BLaER1 treated with 17β-estradiol and CSF1 and Interleukin-3, amounts not matched to agents 10 nM and 100 nM (cell line): ENCODE results near the gene REPIN1.

ENCODE experiments used
- H3K27ac ChIP-seq, 11 experiments: shearing (Covaris generic); formaldehyde crosslinking; 2 replicates each; pipeline ENCODE4 v1.8.1; 2022
- H3K27me3 ChIP-seq, 11 experiments: shearing (Covaris generic); formaldehyde crosslinking; 2 replicates each; pipeline ENCODE4 v1.8.1; 2022
- H3K36me3 ChIP-seq, 11 experiments: shearing (Covaris generic); formaldehyde crosslinking; 2 replicates each; pipeline ENCODE4 v1.8.1; 2022
- H3K4me1 ChIP-seq, 10 experiments: shearing (Covaris generic); formaldehyde crosslinking; 2 replicates each; pipeline ENCODE4 v1.8.1; 2022
- H3K4me2 ChIP-seq, 11 experiments: shearing (Covaris generic); formaldehyde crosslinking; 2 replicates each; pipeline ENCODE4 v1.8.1; 2022
- H3K4me3 ChIP-seq, 10 experiments: shearing (Covaris generic); formaldehyde crosslinking; 2 replicates each; pipeline ENCODE4 v1.8.1; 2022
- H3K9ac ChIP-seq, 11 experiments: shearing (Covaris generic); formaldehyde crosslinking; 2 replicates each; pipeline ENCODE4 v1.8.1; 2022
- H3K9me3 ChIP-seq, 11 experiments: shearing (Covaris generic); formaldehyde crosslinking; replicated peaks in 1 of 11; 2 replicates each; pipeline ENCODE4 v1.8.1; 2022
- H4K20me1 ChIP-seq, 11 experiments: shearing (Covaris generic); formaldehyde crosslinking; 2 replicates each; pipeline ENCODE4 v1.8.1; 2022
- Cebpa-rat ChIP-seq, 11 experiments: shearing (Covaris generic); IDR thresholded peaks; 2 replicates each; pipeline ENCODE4 v1.8.1; 2022

The REPIN1 gene

GRCh38 chr7:150325110-150325611 is 43.5 kb upstream of the REPIN1 start:
- H3K9me3 ChIP-seq: peaks cover 14 to 27% (median 19%) of the 10 kb centered on the region in 11 experiments
- peak overlapping the region in 5 of 11 experiments; percentile 1 to 51 (median 34); a peak in 8 of 22 replicates for H3K4me2 ChIP-seq
- no peak overlapping the region for H3K4me3 ChIP-seq
- H3K27me3 ChIP-seq: peaks cover 33 to 47% (median 43%) of the 10 kb centered on the region in 11 experiments
- peaks cover 4 to 23% (median 12%) of the 10 kb centered on the region in 10 experiments; a peak in 13 of 20 replicates for H3K4me1 ChIP-seq
- peak in 6 of 11 experiments; percentile 58 to 81 (median 71); a peak in 7 of 22 replicates for TF ChIP-seq Cebpa-rat (IDR thresholded peaks at IDR 0.05)
- 0 out of 22 replicates have a peak, but pooled peaks cover 0 to 3% (median 0%) of the 10 kb centered on the region in 11 experiments for H4K20me1 ChIP-seq
- H3K27ac ChIP-seq: peak overlapping the region in 2 of 11 experiments; percentile 53 to 60; a peak in 7 of 22 replicates
- H3K9ac ChIP-seq: no peak overlapping the region
- H3K36me3 ChIP-seq: no peaks in the 10 kb centered on the region; a peak in 1 of 22 replicates

GRCh38 chr7:150325901-150326300 is 42.7 kb upstream of the REPIN1 start:
- Histone ChIP-seq H3K27ac (peak overlapping the region in 4 of 11 experiments; percentile 15 to 39 (median 21); a peak in 4 of 22 replicates), H3K4me1 (peaks cover 4 to 23% (median 12%) of the 10 kb centered on the region in 10 experiments; a peak in 13 of 20 replicates), H4K20me1 (0 out of 22 replicates have a peak, but pooled peaks cover 0 to 3% (median 0%) of the 10 kb centered on the region in 11 experiments), H3K9ac (no peak overlapping the region; a peak in 1 of 22 replicates), H3K9me3 (peaks cover 14 to 27% (median 19%) of the 10 kb centered on the region in 11 experiments), H3K4me2 (peak overlapping the region in 3 of 11 experiments; percentile 21 to 51 (median 43); a peak in 3 of 22 replicates), H3K4me3 (no peak overlapping the region), H3K27me3 (peaks cover 33 to 47% (median 43%) of the 10 kb centered on the region in 11 experiments), H3K36me3 (no peaks in the 10 kb centered on the region; a peak in 1 of 22 replicates)
- no peak for TF ChIP-seq Cebpa-rat (IDR thresholded peaks at IDR 0.05)

GRCh38 chr7:150326657-150327268 is 41.9 kb upstream of the REPIN1 start:
- no peak overlapping the region for H3K4me2 ChIP-seq
- peaks cover 31 to 41% (median 36%) of the 10 kb centered on the region in 11 experiments for H3K27me3 ChIP-seq
- no peaks in the 10 kb centered on the region; a peak in 1 of 22 replicates for H3K36me3 ChIP-seq
- H3K9ac ChIP-seq: no peak overlapping the region
- peaks cover 14 to 26% (median 19%) of the 10 kb centered on the region in 11 experiments for H3K9me3 ChIP-seq
- TF ChIP-seq Cebpa-rat (IDR thresholded peaks at IDR 0.05): no peak
- no peak overlapping the region for H3K4me3 ChIP-seq
- no peak overlapping the region for H3K27ac ChIP-seq
- 0 out of 22 replicates have a peak, but pooled peaks cover 0 to 3% (median 0%) of the 10 kb centered on the region in 11 experiments for H4K20me1 ChIP-seq
- H3K4me1 ChIP-seq: peaks cover 4 to 23% (median 12%) of the 10 kb centered on the region in 10 experiments; a peak in 13 of 20 replicates

GRCh38 chr7:150327308-150327707 is 41.3 kb upstream of the REPIN1 start:
- no peak for TF ChIP-seq Cebpa-rat (IDR thresholded peaks at IDR 0.05)
- Histone ChIP-seq H3K4me2 (no peak overlapping the region), H3K27me3 (peaks cover 26 to 36% (median 30%) of the 10 kb centered on the region in 11 experiments), H3K4me1 (peaks cover 4 to 23% (median 12%) of the 10 kb centered on the region in 10 experiments; a peak in 13 of 20 replicates), H3K9ac (no peak overlapping the region), H3K27ac (no peak overlapping the region), H4K20me1 (0 out of 22 replicates have a peak, but pooled peaks cover 0 to 3% (median 0%) of the 10 kb centered on the region in 11 experiments), H3K4me3 (no peak overlapping the region), H3K9me3 (peaks cover 10 to 20% (median 14%) of the 10 kb centered on the region in 11 experiments), H3K36me3 (no peaks in the 10 kb centered on the region; a peak in 1 of 22 replicates)

GRCh38 chr7:150329331-150330120 is 39.1 kb upstream of the REPIN1 start:
- H3K27me3 ChIP-seq: peaks cover 4 to 13% (median 8%) of the 10 kb centered on the region in 11 experiments
- H4K20me1 ChIP-seq: no peaks in the 10 kb centered on the region
- no peak overlapping the region for H3K27ac ChIP-seq
- H3K9me3 ChIP-seq: 0 out of 22 replicates have a peak, but pooled peaks cover 0 to 2% (median 0%) of the 10 kb centered on the region in 11 experiments
- no peak for TF ChIP-seq Cebpa-rat (IDR thresholded peaks at IDR 0.05)
- H3K4me3 ChIP-seq: no peak overlapping the region
- H3K4me1 ChIP-seq: peaks cover 0 to 15% (median 4%) of the 10 kb centered on the region in 10 experiments; a peak in 6 of 20 replicates
- no peaks in the 10 kb centered on the region for H3K36me3 ChIP-seq
- no peak overlapping the region for H3K4me2 ChIP-seq
- no peak overlapping the region for H3K9ac ChIP-seq

GRCh38 chr7:150330211-150330885 is 38.3 kb upstream of the REPIN1 start:
- H3K4me1 ChIP-seq: peaks cover 0 to 7% (median 0%) of the 10 kb centered on the region in 10 experiments; a peak in 4 of 20 replicates
- H3K36me3 ChIP-seq: no peaks in the 10 kb centered on the region
- no peak overlapping the region for H3K27ac ChIP-seq

GRCh38 chr7:150332852-150333635 is 35.6 kb upstream of the REPIN1 start:
- Histone ChIP-seq H3K36me3 (no peaks in the 10 kb centered on the region), H4K20me1 (no peaks in the 10 kb centered on the region), H3K4me3 (no peak overlapping the region), H3K27ac (no peak overlapping the region), H3K9me3 (no peaks in the 10 kb centered on the region), H3K9ac (no peak overlapping the region), H3K4me1 (no peaks in the 10 kb centered on the region), H3K4me2 (no peak overlapping the region), H3K27me3 (no peaks in the 10 kb centered on the region)
- no peak for TF ChIP-seq Cebpa-rat (IDR thresholded peaks at IDR 0.05)

More at GRCh38 chr7:150330211-150330885, 38.3 kb upstream of the REPIN1 start:
- H3K4me3 ChIP-seq: no peak overlapping the region
- no peaks in the 10 kb centered on the region for H4K20me1 ChIP-seq
- H3K4me2 ChIP-seq: no peak overlapping the region
- no peaks in the 10 kb centered on the region for H3K9me3 ChIP-seq
- peaks cover 0 to 5% (median under 1%) of the 10 kb centered on the region in 11 experiments; a peak in 11 of 22 replicates for H3K27me3 ChIP-seq
- no peak for TF ChIP-seq Cebpa-rat (IDR thresholded peaks at IDR 0.05)
- H3K9ac ChIP-seq: no peak overlapping the region
